SW 1271 (cell line): ENCODE measurements around the gene SRRM2.
A peak's percentile ranks its signal among the peaks of the same experiment; 100 is the strongest.

Experiments
- DNase-seq, 2 experiments: peaks; one replicate each; lab custom pipeline; 2025; lab: John Stamatoyannopoulos, UW

SRRM2 gene

DNA sequence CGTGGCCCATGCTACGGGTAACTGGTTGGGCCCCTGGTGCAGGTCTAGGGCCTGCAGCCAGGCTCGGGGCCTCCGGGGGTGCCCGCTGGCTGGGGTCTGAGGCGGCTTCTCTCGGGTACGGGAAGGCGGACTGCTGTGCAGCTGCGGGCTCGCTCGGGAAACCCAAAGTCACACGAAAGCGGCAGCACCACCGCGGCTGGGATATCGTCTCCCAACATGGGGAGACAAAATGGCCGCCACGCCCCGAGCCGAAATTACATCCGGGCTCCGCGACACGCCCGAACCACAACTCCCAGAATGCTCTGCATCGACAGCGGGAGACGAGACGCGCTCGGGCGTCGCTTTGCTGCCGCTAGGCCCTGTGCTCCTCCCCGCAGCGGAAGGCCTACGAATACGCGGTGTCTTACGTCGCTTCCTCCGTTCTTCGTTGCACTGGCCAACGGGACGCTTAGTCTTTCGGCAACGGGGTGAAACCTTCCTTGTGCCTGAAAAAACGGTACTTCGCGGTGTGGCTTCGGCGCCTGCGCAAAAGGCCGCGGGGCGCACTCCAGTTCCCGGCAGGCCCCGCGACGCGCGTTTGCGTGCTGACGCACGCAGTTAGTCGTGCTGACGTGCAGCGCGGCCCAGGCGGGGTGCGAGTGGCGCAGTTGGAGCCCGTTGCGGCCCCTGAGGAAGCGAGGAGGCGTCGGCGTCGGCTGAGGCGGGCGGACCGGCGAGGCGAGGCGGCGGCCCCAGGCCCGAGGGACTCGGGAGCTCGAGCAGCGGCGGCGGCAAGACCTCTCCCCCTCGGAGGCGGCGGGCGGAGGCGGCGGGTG is at the start of gene SRRM2:
TSS of gene SRRM2 (plus strand) at position 604 of the 815 bp plus-strand sequence. CDS start 3,727 bp downstream, outside the sequence.
- DNase-seq: peak; percentile 86 to 91

DNA sequence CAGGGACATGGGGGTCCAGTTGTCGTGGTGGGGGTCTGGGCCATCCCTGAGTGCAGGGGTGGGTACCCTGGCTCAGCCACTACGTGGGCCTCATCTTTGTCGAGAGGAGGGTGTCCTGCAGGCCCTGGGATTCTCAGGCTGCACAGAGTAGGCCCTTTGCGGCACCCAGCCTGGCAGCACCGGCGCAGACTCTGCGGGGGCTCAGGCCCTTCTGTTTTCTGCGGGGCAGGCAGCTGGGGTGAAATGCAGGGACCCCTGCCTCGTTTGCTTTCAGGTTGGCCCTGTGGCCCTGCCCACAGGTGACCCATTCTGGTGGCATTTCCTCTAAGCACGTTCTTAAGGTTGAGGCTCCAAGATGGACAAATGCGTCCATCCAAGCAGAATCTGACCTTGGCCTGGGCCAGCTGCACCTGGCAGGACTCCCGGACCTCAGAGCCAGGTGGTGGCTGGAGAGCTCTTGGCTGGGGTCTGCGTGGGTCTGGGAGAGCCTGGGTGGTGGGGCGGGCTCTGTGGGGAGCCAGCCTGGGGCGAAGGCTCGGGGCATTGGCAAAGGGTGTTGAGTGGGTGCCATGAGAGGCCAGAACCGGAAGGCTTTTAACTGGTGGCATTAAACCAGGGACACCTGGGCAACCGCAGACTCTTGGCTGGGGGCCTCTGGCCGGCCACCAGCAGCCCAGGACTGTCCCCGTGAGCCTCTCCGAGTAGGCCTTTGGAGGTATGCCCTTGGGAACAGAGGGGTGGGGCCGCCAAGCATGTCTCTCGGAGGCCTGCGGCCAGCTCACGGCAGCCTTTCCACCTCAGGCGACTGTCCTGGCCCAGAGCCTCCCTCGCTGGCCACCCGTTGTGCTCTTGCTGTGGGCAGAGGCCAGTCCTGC is 49.3 kb upstream of the SRRM2 start:
- no peak for DNase-seq

DNA sequence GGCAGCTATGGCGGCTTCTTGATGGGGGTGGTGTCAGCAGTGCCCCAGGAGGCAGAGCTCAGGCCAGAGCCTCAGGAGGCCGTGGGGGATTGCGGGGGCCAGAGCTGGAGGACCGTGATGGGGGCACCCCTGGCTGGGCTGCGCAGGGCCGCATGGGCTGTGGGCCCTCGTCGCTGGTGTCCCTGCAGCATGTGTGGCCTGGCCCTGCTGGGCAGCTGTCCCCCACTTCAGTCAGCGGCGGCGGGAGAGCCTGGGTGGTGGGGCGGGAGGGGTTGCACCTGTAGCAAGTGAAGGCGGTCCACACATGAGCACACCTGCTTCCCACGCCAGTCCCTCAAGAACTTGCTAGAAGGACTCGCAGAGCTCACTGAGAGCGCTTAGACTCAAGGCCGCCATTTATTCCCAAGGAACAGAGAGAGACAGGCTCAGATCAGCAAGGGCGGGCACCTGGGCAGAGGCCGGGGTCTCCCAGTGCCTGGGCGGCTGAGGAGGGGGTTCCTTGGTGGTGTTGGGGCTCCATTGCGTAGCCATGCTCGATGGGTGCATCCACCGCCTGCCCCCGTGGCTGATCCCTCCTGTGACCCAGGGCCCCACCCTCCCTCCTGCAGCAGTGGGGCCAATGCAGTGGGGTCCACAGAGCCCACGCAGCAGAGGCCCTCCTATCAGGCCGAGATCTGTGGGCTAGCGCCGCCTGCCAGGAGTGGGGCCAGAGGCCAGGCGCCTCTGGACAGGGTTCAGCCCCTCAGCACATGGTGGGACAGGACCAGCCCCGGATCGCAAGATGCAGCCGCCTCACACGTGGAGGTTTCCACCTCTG is 48.1 kb upstream of the SRRM2 start:
- DNase-seq: no peak

DNA sequence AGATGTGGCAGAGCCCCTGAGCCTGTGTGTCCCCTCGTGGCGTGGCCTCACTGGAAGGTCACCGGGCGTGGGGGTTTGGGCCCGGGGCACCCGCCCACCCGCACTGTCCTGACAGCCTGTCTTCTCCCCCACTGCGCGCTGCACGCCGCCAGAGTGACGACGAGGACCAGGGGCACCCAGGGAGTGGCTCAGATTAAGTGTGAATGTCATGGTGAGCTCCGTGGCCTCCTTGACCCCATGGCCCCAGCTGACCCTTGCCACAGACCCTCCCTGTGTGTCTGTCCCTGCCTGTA is 47.5 kb upstream of the SRRM2 start:
- DNase-seq: no peak

DNA sequence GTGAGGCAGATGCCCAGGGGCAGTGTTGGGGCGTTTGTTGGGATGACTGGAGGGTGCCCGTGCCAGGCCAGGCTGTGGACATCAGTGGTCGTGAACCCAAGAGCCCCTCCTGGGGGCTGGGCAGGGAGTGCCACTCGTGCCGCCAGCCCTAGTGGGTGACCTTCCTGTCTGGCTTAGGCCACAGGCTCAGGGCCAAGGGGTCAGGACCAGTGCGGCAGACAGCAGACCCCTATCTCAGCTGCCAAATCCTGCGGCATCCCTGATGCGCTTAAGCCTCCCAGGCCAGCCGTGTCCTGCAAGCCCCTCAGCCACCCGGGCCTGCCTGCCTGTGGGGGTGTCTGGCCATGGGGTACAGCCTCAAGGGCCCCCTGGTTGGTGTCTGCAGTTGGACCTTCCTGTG is 47.1 kb upstream of the SRRM2 start:
- no peak for DNase-seq

DNA sequence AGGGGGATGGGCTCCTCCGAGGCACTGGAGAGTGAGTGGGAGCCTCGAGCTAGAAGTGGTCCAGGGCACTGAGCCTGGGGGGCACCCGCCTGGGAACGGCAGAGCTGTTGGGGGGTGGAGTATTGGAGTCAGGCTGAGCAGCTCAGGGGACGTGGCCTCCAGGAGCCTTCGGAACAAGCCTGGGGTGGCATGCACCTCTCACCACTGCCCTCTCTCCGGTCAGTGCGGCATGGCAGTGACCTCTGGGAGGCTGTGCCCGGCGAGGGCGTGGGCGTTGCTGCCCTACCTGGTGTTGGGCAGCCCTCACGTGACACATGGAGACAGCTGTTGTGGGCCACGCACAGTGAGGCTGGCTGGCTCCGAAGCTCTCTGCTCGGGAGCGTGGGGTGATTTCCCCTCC is 46.4 kb upstream of the SRRM2 start:
- DNase-seq: no peak

DNA sequence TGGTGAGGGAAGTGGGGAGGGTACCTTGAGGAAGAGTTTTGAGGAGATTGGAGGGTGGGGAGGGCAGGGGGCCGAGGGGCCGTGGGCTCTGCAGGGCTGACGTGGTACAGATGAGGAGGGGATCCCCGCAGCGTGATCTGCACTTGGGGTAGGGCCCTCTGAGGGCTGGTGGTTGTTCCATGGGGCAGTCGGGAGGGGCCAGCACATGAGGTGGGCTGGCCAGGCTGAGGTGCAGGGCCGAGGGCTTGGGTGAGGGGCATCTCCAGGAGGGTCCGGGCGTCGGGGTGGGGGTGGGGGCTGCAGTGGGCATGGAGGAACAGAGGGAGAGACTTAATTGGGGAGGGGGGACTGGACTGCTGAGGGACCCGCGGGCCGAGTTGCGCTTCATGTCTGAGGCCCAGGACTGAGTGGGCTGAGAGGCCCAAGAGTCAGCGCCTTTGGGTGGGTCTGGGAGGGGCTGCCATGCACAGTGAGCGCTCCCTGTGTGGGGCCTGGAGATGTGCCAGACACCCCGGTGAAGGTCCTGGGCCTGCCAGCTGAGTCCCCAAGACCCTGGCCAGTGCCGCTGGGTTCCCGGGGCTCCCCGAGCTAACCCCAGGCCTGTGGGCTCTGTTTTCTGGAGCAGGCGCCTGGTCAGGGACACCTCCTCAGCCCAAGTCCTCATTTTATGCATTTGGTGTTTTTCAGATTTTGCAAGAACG is 45.7 kb upstream of the SRRM2 start:
- DNase-seq: no peak

DNA sequence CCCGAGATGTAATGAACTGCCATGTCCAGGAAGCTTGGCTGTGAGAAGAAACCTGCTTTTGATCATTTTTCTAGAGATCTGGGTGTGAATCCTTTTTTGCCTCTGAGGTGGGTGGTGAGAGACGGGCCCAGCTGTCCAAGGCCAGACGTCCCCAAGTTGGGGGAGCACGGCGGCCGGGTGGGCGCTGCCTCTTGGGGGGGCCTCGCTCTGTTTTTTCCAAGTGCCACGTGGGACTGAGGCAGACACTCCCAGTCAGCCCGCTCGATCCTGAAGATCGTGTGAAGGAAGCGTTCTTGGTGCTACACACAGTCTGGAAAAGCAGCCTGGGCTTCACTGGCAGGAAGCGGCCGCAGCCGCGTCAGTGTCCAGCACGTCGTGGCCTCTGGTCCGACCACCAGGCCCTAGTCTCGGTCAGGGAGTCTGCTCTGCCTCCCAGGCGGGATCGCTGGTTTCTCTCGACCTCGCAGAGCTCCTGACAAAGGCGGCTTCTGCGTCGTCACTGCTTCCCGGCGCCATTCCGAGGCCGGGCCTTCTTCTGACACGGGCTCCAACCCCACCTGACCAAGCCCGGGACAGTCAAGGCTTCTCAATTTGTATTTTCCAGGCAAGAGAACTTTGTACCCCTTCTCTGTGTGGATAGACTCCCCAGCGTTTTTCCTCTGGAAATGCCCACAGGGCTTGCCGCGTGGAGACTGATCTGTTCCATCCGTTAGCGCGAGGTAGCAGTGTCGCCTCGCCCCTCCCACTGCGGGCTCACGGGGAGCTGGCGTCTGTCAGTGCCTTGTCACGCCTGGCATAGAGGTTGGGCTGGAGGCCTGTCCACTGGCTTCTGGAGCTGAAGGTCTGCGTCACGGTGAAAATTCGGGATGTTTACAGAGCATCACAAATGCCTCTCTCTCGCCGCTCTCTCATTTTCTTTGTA is 44.8 kb upstream of the SRRM2 start:
- no peak for DNase-seq

DNA sequence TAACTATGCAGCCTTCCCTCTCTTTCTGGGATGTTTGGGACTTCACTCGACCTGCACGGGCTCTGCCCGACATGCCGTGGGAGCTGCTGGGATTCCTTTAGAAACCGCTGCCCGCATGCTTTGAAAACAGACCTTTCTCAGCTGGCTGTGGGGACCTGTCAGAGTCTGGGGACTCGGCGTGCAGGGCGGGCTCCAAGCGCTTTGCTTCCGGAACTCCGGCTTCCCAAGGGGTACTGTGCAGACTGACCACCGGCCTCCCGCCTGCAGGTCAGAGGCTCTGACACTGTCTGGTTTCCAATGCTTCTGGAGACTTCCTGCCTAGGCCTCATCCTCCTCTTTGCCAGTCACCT is 44.2 kb upstream of the SRRM2 start:
- no peak for DNase-seq

DNA sequence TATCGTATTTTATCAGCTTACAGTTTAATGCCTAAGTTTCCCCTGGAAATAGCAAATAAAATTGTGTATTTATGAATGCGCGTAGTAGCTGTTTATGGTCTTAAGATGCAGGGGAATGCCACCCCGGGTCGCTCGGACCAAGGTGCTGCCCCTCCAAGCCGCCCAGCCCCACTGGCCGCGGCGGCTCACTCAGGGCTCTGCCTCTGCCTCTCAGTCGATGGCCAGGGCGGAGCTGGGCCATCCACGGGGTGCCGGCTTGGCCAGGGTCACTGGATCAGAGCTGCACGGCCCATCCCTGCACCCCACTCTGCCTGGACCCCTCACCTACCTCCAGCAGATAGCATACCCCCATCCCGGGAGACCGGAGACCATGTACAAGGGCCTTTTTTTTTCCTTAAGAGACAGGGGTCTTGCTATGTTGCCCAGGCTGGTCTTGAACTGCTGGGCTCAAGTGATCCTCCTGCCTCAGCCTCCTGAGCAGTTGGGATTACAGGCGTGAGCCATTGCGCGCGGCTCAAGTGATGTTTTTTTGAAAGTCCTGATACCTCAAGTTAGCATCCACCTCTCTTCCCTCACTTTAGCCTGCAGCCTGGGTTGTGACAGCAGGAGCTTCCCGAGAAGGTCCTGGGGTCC is 43.4 kb upstream of the SRRM2 start:
- no peak for DNase-seq

DNA sequence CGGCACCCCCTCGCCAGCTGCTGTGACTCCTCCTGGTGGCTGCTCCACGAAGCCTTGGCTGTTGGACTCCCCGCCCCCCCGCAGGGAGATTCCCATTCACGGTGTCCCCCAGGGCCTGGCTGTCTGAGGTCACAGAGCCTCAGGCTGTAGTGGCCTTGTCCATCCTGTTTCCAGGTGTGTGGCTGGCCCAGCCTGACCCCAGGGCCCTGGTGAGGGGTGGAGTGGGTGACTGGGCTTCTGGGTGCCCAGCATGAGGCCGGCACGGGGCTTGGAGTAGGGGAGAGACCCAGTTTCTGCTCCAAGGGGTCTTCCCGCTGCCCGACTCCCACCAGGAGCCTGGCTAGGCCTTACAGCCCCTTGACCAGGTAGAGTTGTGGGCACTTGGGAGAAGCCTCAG is 42.9 kb upstream of the SRRM2 start:
- DNase-seq: no peak

DNA sequence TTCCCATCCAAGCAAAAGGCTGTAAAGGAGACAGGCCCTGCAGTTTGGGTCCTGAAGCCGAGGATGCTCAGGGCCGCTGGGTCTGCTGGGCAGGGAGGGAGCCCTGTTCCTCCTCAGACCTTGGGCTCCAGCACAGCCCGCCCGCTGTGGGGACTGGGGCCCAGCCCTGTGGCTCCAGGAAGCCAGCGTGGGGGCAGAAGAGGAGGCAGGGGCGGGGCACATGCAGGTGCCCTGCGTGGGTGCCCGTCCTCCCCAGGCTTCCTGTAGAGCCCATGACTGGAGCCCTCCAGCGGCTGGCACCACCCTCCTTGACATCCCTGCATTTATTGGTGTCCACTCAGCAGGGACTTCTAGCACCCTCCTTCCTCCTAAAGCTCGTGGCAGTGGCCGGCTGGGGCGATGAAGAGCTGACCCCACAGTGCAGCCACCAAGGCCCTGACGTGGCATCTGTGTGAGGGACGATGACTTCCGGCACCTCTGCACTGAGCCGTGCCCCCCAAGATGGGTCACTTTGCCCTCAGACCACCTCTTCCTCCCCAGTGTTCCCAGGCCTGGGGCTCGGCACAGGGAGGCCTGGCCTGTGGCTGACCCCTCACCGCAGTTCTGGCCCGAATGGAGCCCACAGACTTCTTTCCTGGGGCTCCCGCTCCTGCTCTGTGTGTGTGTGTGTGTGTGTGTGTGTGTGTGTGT is 42.3 kb upstream of the SRRM2 start:
- DNase-seq: no peak

DNA sequence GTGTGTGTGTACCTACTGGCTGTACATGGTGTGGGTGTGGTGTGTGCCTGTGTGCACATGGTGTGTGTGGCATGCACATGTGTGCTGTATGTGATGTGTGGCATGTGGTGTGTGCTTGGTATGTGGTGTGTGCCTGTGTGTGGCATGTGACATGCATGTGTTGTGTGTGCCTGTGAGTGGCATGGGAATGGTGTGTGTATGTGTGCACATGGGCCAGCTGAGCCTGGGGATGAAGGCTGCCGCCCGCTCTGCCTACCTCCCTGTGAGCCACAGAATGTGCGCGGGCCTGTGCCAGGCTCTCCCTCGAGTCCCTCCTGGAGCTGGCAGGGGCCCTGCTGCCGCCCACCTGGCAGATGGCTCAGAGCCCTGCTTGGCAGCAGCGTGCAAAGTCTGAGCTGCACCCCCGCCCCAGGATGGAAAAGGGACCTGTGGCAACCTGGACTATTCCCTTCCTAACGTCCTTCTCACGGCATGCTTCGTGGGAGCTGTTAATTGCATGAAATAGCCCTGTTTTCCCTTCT is 41.7 kb upstream of the SRRM2 start:
- DNase-seq: no peak

DNA sequence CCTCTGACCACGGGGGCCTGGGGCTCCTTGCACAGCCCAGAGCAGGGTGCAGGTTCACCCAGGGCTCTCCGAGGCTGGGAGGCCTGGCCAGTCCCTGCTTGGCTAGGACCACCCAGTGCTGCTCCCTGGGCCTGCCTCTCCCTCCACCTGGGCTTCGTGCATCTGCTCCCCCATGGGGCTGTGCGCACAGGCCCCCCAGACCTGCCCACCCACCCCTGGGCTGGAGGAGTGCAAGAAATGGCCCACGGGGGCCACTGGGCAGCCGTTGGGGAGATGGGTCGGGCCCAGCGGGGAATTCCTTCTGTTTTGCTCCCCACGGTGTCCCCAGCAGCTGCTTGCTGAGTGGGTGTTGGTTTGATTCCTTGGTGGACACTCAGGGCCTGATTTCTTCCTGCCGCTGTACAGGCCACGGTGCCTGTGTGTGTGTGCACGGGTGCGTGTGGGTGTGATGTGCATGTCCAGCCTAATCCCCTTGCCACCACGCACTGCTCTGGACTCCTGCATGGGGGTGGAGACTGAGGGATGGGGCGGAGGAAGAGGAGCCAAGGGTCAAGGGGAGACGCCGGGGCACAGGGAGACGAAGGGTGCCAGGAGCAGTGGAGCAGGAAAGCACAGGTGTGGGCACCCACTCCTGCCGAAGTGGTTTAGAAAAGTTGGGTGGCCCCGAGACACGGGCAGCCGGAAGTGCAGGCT is 40.9 kb upstream of the SRRM2 start:
- no peak for DNase-seq

DNA sequence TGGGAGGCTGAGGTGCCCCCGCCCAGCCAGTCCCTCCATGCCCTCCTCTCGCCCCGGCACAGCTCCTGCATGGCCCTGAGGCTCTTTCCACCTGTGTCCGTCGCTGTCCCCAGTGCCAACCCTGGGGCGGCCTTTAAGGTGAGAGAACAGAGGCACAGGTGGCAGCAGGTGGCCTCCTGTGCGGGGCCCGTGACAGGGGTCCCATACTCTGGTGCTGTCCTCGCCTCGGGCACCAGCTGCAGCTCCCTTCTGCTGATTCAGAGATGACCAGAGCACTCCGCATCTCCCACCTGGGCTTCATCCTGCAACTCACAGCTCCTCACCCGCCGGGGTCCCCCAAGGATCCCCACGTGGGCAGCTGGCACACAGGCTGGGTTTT is 40.4 kb upstream of the SRRM2 start:
- DNase-seq: no peak

DNA sequence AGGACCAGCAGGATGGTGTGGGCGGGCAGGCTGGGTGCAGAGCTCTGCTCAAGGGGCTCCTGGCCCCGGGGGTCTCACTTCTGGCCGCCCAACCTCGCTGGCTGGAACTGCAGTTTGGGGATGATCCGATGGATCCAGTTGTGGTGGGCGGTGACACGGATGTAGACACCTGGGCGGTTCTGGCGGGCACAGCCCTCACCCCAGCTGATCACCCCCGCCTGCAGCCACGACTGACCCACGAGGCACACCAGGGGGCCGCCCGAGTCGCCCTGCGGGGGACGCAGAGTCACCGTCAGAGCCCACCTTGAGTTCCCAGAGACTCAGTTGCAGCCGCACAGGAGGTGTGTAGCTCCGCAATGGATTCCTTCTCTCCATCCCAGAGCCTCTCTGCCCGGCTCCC is 39.9 kb upstream of the SRRM2 start:
- DNase-seq: no peak

DNA sequence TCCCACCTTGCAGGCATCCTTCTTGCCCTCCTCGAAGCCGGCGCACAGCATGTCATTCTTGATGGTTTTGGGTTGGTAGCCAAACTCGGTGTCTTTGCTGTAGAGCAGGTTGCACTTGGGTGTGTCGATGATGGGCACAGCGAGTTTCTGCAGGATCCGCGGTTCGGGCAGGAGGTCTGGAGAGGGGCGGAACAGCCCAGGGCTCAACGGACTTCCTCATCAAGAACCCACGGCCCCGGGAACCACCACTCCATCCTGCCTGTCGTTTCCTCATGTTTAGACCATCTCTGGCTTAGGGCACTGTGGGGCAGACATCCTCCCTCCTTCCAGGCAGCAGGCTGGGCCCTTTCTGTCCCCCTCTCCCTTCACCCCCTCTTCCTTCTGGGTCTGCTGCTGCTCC is 38.9 kb upstream of the SRRM2 start:
- no peak for DNase-seq

DNA sequence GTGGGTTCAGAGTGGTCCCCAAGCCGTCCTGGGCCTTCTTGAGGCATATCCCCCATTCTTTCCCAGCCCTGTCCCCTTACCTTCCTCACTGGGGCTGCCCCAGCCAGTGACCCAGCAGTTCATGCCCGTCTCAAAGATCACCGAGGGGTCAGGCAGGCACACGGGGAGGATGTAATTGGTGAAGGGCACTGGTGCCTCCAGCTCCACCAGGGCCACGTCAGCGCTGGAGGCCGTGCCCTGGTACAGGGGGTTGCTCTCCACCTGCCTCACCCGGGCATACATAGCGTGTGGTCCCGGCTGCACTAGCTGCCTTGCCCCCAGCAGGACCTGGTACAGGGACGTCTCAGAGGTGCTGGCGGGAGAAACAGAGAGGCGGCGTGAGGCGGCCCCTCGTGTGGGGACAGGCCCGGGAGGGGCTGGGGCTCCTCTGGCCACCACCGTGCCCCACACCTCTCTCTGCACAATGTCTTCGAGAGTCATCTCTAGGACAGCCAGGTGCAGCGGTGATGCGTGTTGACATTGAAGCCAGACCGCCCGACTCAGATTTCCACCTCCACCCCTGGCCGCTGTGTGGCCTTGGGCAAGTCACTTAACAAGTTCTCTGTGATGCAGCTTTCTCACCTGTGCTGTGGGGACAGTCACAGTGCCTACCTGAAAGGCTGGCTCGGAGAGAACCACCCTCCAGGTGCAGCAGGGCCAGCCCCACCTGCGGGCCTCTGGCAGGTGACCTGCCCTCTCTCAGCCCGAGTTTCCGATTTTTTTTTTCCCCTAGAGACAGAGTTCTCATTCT is 38.3 kb upstream of the SRRM2 start:
- DNase-seq: no peak
